T47D (cell line): ENCODE measurements around the gene ELAPOR1.

ENCODE experiments used
- DNase-seq, 2 experiments: peaks; one replicate each; pipeline versions ENCODE4 v3.0.0 to v3.0.0-alpha.2; 2011 to 2012; ENCODE audit warnings: low read depth in 1 of 2, low spot score in 1 of 2
- JUND ChIP-seq: IDR thresholded peaks from 2 replicates; pipeline ENCODE4 v1.6.1; 2012; ENCODE audit warnings: low read depth
- in situ Hi-C: cut with HindIII; loops from 2 replicates; pipeline ENCODE4 v1.10.0; 2016; ENCODE audit warnings: low sequenced_read_pairs, low pct_unique_long_range_greater_than_20kb

ELAPOR1 gene

DNA sequence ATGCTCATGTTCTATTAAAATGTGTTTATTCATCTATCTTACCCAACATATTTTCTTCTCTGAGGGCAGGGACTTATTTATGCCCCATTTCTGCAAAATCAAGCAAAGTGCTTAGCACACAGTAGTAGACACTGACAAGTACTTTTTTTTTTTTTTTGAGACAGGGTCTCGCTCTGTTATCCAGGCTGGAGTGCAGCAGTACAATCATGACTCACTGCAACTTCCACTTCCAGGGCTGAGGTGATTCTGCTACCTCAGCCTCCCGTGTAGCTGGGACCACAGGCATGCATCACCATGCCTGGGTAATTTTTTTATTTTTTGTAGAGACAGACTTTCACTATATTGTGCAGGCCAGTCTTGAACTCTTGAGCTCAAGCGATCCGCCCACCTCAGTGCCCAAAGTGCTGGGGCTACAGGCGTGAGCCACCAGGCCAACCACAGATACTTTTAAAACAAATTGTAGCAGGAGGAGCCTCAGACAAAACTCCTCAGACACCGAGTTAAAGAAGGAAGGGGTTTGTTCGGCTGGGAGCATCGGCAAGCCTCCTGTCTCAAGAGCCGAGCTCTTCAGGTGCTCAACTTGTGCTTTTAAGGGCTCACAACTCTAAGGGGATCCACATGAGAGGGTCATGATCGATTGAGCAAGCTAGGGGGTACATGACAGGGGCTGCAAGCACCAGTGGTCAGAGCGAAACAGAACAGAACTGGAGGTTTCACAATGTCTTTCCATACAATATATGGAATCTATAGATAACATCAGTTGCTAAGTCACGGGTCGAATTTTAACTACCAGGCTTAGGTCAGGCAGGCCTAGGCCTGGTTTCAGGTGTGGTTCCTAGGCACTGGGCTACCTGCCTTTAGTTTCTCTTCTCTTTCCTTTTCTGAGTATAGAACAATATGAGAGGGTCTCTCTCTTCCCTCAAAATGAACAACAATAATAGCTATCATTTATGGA is 29.1 kb upstream of the ELAPOR1 start:
- in situ Hi-C loops = no loop called here
- DNase-seq = no peak
- no peak for TF ChIP-seq JUND

DNA sequence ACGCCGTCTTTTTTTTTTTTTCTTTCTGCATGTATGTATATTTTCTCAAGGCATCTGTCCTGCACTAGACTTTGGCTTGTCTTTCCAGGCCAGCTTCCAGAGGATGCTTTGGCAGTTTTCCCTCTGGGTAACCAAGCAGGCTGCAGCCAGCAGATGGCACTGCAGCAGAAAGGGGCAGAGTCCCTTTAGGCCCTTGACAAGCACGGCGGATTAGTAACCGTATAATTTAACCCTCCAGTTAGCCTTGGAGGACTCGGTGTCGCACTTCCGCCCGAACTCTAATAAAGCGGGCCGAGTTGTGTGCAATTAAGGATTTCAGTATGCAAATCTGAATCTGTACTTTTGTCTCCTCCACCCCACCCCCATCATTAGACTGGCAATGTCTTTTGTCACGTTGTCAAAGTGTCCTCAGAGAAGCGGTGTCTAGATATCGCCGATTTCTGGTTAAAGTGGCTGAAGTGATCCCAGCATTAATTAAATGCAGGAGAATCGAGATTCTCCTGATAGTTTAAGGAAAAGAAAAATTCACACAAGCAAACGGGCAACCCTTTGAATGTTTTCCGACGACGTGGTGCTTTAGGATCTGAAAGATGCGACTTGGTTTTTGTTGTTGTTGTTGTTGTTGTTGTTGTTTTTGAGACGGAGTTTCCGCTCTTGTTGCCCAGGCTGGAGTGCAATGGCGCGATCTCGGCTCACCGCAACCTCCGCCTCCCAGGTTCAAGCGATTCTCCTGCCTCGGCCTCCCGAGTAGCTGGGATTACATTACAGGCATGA is 24.5 kb upstream of the ELAPOR1 start:
- TF ChIP-seq JUND = no peak
- in situ Hi-C loops = no loop called here
- peak; percentile 38 to 88 for DNase-seq

GRCh38 chr1:109090196-109091077 is 23.5 kb upstream of the ELAPOR1 start, which contains the start of gene TMEM167B:
TSS of gene TMEM167B (plus strand) at chr1:109090764. CDS start at chr1:109090873, 109 bp downstream.
- DNase-seq = peak; percentile 38 to 91
- in situ Hi-C loops = no loop called here
- no peak for TF ChIP-seq JUND

GRCh38 chr1:109091078-109091838 is 22.7 kb upstream of the ELAPOR1 start:
- in situ Hi-C loops = no loop called here
- no peak for TF ChIP-seq JUND
- DNase-seq = peak in 1 of 2 experiments; percentile 48

GRCh38 chr1:109091839-109092193 is 22.1 kb upstream of the ELAPOR1 start:
- in situ Hi-C loops = no loop called here
- DNase-seq = no peak
- no peak for TF ChIP-seq JUND

GRCh38 chr1:109094377-109094803 is 19.5 kb upstream of the ELAPOR1 start:
- TF ChIP-seq JUND = no peak
- in situ Hi-C loops = no loop called here
- no peak for DNase-seq

- in situ Hi-C loops = no loop called here
- DNase-seq = no peak
- no peak for TF ChIP-seq JUND
These were observed 19.0 kb upstream of the ELAPOR1 start for GRCh38 chr1:109094871-109095270.

DNA sequence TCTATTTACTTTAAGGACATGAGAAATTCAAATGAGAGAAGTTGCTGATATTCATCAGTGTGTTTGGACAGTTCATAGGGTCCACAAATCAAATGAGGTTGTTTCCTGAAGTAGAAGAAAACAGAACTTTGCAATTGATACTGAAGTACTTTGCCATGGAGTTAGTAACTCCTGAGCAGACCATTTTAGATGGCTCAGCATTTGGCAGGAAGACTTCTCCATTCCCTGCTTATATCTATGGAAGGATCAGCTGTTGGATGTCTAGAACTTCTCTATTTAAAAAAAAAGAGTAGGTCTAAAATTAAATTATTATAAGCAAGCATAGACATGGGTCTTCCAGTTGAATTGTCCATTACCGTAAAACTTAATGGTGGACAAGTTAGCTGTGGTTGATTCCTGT is 18.3 kb upstream of the ELAPOR1 start:
- in situ Hi-C loops = no loop called here
- no peak for DNase-seq
- no peak for TF ChIP-seq JUND

- peak in 1 of 2 experiments; percentile 66 for DNase-seq
- no peak for TF ChIP-seq JUND
- in situ Hi-C loops = no loop called here
These were observed 17.8 kb upstream of the ELAPOR1 start for GRCh38 chr1:109096120-109096519.

DNA sequence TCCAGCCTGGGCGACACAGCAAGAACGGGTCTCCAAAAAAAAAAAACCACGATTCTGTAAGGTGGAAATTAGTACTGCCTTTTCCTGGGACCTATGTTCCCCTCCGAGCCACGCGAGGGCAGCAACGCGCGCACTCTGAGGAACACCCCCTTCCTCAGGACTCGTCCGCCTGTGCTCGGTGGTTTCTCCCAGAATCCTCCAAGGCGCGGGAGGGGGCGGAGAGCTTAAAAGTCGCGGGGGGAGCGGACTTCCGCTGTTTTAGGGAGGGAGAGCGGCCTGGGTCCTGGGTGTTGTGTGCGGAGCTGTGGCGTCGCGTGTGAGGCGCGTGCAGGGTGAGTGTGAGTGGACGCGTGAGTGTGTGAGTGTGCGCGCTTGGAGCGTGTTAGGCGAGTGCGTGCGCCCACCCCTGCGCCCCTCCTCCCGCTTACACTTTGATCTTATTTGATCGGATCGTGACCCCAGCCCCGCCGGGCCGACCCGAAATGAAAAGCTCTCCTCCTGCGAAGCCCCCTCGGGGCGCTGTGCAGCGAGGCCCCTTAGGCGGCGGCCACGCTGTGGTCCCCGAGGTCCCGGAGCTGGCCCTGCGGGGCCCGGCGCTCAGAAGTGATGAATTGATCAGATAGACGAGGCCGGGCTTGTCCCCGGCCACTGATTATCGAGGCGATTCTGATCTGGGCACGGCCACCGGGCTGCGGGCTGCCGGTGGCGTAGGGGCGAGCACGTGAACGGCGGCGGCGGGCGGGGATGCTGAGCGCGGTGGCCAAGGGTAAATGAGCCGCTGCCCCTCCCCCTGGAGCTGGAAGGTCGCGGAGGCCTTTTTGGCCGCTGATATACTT is 13.8 kb upstream of the ELAPOR1 start:
- peak; percentile 60 to 97 for DNase-seq
- TF ChIP-seq JUND = no peak
- in situ Hi-C loops = no loop called here
